ENCODE results near the gene SLC6A11. TPM values are rescaled to one million over a fixed set of nuclear protein-coding genes. Genes with fewer than 3 reads are reported as not detected.

The SLC6A11 gene
- polyA plus RNA-seq, 4 donors = 0.04 TPM; not detected in 3

- no peak for FAIRE-seq
- H3K27ac ChIP-seq (ENCODE audit: low read depth in 1 of 3, low read length in 2 of 3) = no peak overlapping the region
- H3K4me3 ChIP-seq (ENCODE audit: low read depth in 1 of 3, low read length in 3 of 3) = no peak overlapping the region
- no peaks in the 10 kb centered on the region for H3K9me3 ChIP-seq (ENCODE audit: control insufficient read depth in 2 of 2, insufficient read depth in 1 of 2, low read depth in 1 of 2, low read length in 1 of 2)
- H3K27me3 ChIP-seq (ENCODE audit: control insufficient read depth in 3 of 3, insufficient read depth in 3 of 3, low read length in 3 of 3) = no peaks in the 10 kb centered on the region
- no peak for DNase-seq
- H3K4me1 ChIP-seq (ENCODE audit: control insufficient read depth in 3 of 3, insufficient read depth in 2 of 3, low read depth in 1 of 3, low read length in 2 of 3) = no peaks in the 10 kb centered on the region
- no peaks in the 10 kb centered on the region for H3K36me3 ChIP-seq (ENCODE audit: control insufficient read depth in 3 of 3, insufficient read depth in 2 of 3, low read depth in 1 of 3, low read length in 3 of 3)
- WGBS, 3 donors = 66 to 71% (median 68%) methylated on average over 4 of the region's 4 CpGs
Observed at GRCh38 chr3:10806006-10806405, 10.0 kb upstream of the SLC6A11 start.

GRCh38 chr3:10808130-10808735 is 7.8 kb upstream of the SLC6A11 start:
- H3K4me3 ChIP-seq (ENCODE audit: low read depth in 1 of 3, low read length in 3 of 3) = no peak overlapping the region
- H3K27ac ChIP-seq (ENCODE audit: low read depth in 1 of 3, low read length in 2 of 3) = no peak overlapping the region
- WGBS, 3 donors = 52 to 71% (median 64%) methylated on average over 1 of the region's 1 CpG
- no peaks in the 10 kb centered on the region for H3K27me3 ChIP-seq (ENCODE audit: control insufficient read depth in 3 of 3, insufficient read depth in 3 of 3, low read length in 3 of 3)
- DNase-seq = no peak
- H3K4me1 ChIP-seq (ENCODE audit: control insufficient read depth in 3 of 3, insufficient read depth in 2 of 3, low read depth in 1 of 3, low read length in 2 of 3) = no peaks in the 10 kb centered on the region
- H3K36me3 ChIP-seq (ENCODE audit: control insufficient read depth in 3 of 3, insufficient read depth in 2 of 3, low read depth in 1 of 3, low read length in 3 of 3) = no peaks in the 10 kb centered on the region
- FAIRE-seq = no peak
- H3K9me3 ChIP-seq (ENCODE audit: control insufficient read depth in 2 of 2, insufficient read depth in 1 of 2, low read depth in 1 of 2, low read length in 1 of 2) = no peaks in the 10 kb centered on the region

DNA sequence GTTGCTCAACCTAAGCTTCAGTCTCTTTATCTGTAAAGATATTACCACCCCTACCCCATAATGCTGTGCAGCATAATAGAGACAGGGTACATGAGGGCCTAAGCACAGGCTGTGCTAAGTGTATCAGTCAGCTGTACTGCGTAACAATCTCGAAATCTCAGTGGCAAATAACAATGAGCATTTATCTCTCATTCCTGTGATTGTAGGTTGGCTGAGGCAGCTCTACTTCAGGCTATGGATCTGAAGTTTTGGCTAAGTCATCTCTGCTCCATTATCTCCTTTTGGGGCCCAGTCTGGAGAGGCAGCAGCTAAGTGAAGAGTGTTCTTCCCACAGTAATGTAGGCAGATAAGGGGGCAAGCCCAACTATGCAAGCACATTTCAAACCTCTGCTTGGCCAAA is 7.1 kb upstream of the SLC6A11 start:
- Histone ChIP-seq H3K27me3 (ENCODE audit: control insufficient read depth in 3 of 3, insufficient read depth in 3 of 3, low read length in 3 of 3) (no peaks in the 10 kb centered on the region), H3K4me3 (ENCODE audit: low read depth in 1 of 3, low read length in 3 of 3) (no peak overlapping the region), H3K4me1 (ENCODE audit: control insufficient read depth in 3 of 3, insufficient read depth in 2 of 3, low read depth in 1 of 3, low read length in 2 of 3) (no peaks in the 10 kb centered on the region), H3K27ac (ENCODE audit: low read depth in 1 of 3, low read length in 2 of 3) (no peak overlapping the region), H3K9me3 (ENCODE audit: control insufficient read depth in 2 of 2, insufficient read depth in 1 of 2, low read depth in 1 of 2, low read length in 1 of 2) (no peaks in the 10 kb centered on the region), H3K36me3 (ENCODE audit: control insufficient read depth in 3 of 3, insufficient read depth in 2 of 3, low read depth in 1 of 3, low read length in 3 of 3) (no peaks in the 10 kb centered on the region)
- DNase-seq = no peak
- FAIRE-seq = no peak
- 83 to 92% (median 89%) methylated on average over 2 of the region's 2 CpGs for WGBS, 3 donors

DNA sequence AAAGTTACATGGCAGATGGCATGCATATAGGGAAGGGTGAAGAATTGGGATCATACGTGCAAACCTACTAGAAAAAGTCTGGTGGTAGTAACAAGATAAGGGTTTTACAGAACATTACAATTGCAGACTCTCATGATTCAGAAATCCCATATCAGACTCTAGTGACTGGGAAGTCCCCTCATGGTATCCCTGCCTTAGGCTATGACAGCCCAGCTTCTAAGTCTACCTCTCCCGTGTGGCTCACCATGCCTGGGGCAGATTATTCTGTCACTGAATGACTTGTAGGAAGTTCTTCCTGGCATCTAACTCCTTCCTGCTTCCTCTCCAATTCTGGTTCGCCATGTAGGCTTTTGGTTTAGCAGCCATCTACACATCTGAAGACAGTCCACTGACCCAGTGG is 5.7 kb upstream of the SLC6A11 start:
- no peak overlapping the region for H3K4me3 ChIP-seq (ENCODE audit: low read depth in 1 of 3, low read length in 3 of 3)
- H3K9me3 ChIP-seq (ENCODE audit: control insufficient read depth in 2 of 2, insufficient read depth in 1 of 2, low read depth in 1 of 2, low read length in 1 of 2) = no peaks in the 10 kb centered on the region
- H3K27ac ChIP-seq (ENCODE audit: low read depth in 1 of 3, low read length in 2 of 3) = no peak overlapping the region
- DNase-seq (no peak), FAIRE-seq (no peak)
- no peaks in the 10 kb centered on the region for H3K36me3 ChIP-seq (ENCODE audit: control insufficient read depth in 3 of 3, insufficient read depth in 2 of 3, low read depth in 1 of 3, low read length in 3 of 3)
- peaks cover 0 to 12% (median under 1%) of the 10 kb centered on the region in 3 donors for H3K27me3 ChIP-seq (ENCODE audit: control insufficient read depth in 3 of 3, insufficient read depth in 3 of 3, low read length in 3 of 3)
- WGBS, 3 donors = 80 to 81% (median 81%) methylated on average over 3 of the region's 3 CpGs
- no peaks in the 10 kb centered on the region for H3K4me1 ChIP-seq (ENCODE audit: control insufficient read depth in 3 of 3, insufficient read depth in 2 of 3, low read depth in 1 of 3, low read length in 2 of 3)

DNA sequence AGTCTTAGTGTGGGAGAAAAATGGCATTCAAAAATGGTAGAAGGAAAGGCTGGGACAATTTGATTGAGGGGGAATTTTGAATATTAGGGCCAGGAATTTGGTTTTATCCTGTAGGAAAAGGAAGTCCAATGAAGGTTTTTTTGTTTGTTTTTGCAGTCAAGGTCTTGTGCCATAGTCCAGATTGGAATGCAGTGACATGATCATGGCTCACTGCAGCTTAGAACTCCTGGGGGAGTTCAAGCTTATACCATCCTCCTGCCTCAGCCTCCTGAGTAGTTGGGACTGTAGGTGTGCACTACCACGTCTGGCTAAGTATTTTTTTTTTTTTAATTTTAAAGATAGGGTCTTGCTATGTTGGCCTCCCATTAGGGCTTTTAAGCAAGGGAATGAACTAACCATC is 2.6 kb upstream of the SLC6A11 start:
- Histone ChIP-seq H3K4me1 (ENCODE audit: control insufficient read depth in 3 of 3, insufficient read depth in 2 of 3, low read depth in 1 of 3, low read length in 2 of 3) (no peaks in the 10 kb centered on the region), H3K27me3 (ENCODE audit: control insufficient read depth in 3 of 3, insufficient read depth in 3 of 3, low read length in 3 of 3) (peaks cover 0 to 27% (median 8%) of the 10 kb centered on the region in 3 donors), H3K9me3 (ENCODE audit: control insufficient read depth in 2 of 2, insufficient read depth in 1 of 2, low read depth in 1 of 2, low read length in 1 of 2) (no peaks in the 10 kb centered on the region), H3K36me3 (ENCODE audit: control insufficient read depth in 3 of 3, insufficient read depth in 2 of 3, low read depth in 1 of 3, low read length in 3 of 3) (no peaks in the 10 kb centered on the region), H3K4me3 (ENCODE audit: low read depth in 1 of 3, low read length in 3 of 3) (no peak overlapping the region), H3K27ac (ENCODE audit: low read depth in 1 of 3, low read length in 2 of 3) (no peak overlapping the region)
- 53 to 65% (median 59%) methylated on average over 1 of the region's 1 CpG for WGBS, 3 donors
- FAIRE-seq = no peak
- no peak for DNase-seq

DNA sequence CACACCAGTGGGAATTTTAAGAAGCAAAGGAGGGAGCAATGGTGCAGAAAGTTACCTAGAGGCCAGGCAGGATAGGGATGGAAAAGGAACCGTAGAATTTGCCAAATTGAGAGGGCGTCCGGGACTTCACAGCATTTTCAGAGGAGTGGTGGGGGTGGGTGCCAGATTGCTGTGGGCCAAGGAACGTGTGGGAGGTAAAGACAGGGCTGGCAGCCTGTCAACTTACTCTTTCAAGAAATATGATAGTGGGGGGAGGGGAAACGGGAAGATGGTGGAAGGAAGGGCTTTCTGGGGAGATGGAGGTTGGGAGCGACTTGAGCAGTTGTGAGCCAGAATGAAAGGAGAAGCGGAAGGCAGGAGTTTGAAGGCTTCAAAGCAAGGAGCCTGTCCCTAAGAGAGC is 1.4 kb upstream of the SLC6A11 start:
- no peaks in the 10 kb centered on the region for H3K9me3 ChIP-seq (ENCODE audit: control insufficient read depth in 2 of 2, insufficient read depth in 1 of 2, low read depth in 1 of 2, low read length in 1 of 2)
- no peak overlapping the region for H3K27ac ChIP-seq (ENCODE audit: low read depth in 1 of 3, low read length in 2 of 3)
- FAIRE-seq (no peak), DNase-seq (no peak)
- H3K36me3 ChIP-seq (ENCODE audit: control insufficient read depth in 3 of 3, insufficient read depth in 2 of 3, low read depth in 1 of 3, low read length in 3 of 3) = no peaks in the 10 kb centered on the region
- no peak overlapping the region for H3K4me3 ChIP-seq (ENCODE audit: low read depth in 1 of 3, low read length in 3 of 3)
- H3K27me3 ChIP-seq (ENCODE audit: control insufficient read depth in 3 of 3, insufficient read depth in 3 of 3, low read length in 3 of 3) = peaks cover 0 to 27% (median 8%) of the 10 kb centered on the region in 3 donors
- H3K4me1 ChIP-seq (ENCODE audit: control insufficient read depth in 3 of 3, insufficient read depth in 2 of 3, low read depth in 1 of 3, low read length in 2 of 3) = no peaks in the 10 kb centered on the region
- WGBS, 3 donors = 72 to 77% (median 77%) methylated on average over 7 of the region's 7 CpGs

GRCh38 chr3:10815487-10815886 is 541 bp upstream of the SLC6A11 start:
- H3K27me3 ChIP-seq (ENCODE audit: control insufficient read depth in 3 of 3, insufficient read depth in 3 of 3, low read length in 3 of 3) = peaks cover 0 to 27% (median 8%) of the 10 kb centered on the region in 3 donors
- DNase-seq = no peak

GRCh38 chr3:10816863-10817253 is 830 bp downstream of the SLC6A11 start:
- no peaks in the 10 kb centered on the region for H3K4me1 ChIP-seq (ENCODE audit: control insufficient read depth in 3 of 3, insufficient read depth in 2 of 3, low read depth in 1 of 3, low read length in 2 of 3)
- H3K9me3 ChIP-seq (ENCODE audit: control insufficient read depth in 2 of 2, insufficient read depth in 1 of 2, low read depth in 1 of 2, low read length in 1 of 2) = no peaks in the 10 kb centered on the region
- H3K36me3 ChIP-seq (ENCODE audit: control insufficient read depth in 3 of 3, insufficient read depth in 2 of 3, low read depth in 1 of 3, low read length in 3 of 3) = no peaks in the 10 kb centered on the region
- WGBS, 3 donors = 75 to 79% (median 76%) methylated on average over 10 of the region's 10 CpGs
- FAIRE-seq = no peak
- DNase-seq = no peak
- H3K27ac ChIP-seq (ENCODE audit: low read depth in 1 of 3, low read length in 2 of 3) = no peak overlapping the region
- H3K4me3 ChIP-seq (ENCODE audit: low read depth in 1 of 3, low read length in 3 of 3) = no peak overlapping the region
- H3K27me3 ChIP-seq (ENCODE audit: control insufficient read depth in 3 of 3, insufficient read depth in 3 of 3, low read length in 3 of 3) = peaks cover 0 to 27% (median 8%) of the 10 kb centered on the region in 3 donors

More at GRCh38 chr3:10815487-10815886, 541 bp upstream of the SLC6A11 start:
- H3K27ac ChIP-seq (ENCODE audit: low read depth in 1 of 3, low read length in 2 of 3) = no peak overlapping the region
- H3K9me3 ChIP-seq (ENCODE audit: control insufficient read depth in 2 of 2, insufficient read depth in 1 of 2, low read depth in 1 of 2, low read length in 1 of 2) = no peaks in the 10 kb centered on the region
- H3K4me3 ChIP-seq (ENCODE audit: low read depth in 1 of 3, low read length in 3 of 3) = no peak overlapping the region
- no peaks in the 10 kb centered on the region for H3K36me3 ChIP-seq (ENCODE audit: control insufficient read depth in 3 of 3, insufficient read depth in 2 of 3, low read depth in 1 of 3, low read length in 3 of 3)
- H3K4me1 ChIP-seq (ENCODE audit: control insufficient read depth in 3 of 3, insufficient read depth in 2 of 3, low read depth in 1 of 3, low read length in 2 of 3) = no peaks in the 10 kb centered on the region
- 74 to 80% (median 74%) methylated on average over 10 of the region's 10 CpGs for WGBS, 3 donors
- no peak for FAIRE-seq

- Histone ChIP-seq H3K27me3 (ENCODE audit: control insufficient read depth in 3 of 3, insufficient read depth in 3 of 3, low read length in 3 of 3) (peaks cover 0 to 27% (median 8%) of the 10 kb centered on the region in 3 donors), H3K9me3 (ENCODE audit: control insufficient read depth in 2 of 2, insufficient read depth in 1 of 2, low read depth in 1 of 2, low read length in 1 of 2) (no peaks in the 10 kb centered on the region), H3K4me1 (ENCODE audit: control insufficient read depth in 3 of 3, insufficient read depth in 2 of 3, low read depth in 1 of 3, low read length in 2 of 3) (no peaks in the 10 kb centered on the region), H3K36me3 (ENCODE audit: control insufficient read depth in 3 of 3, insufficient read depth in 2 of 3, low read depth in 1 of 3, low read length in 3 of 3) (no peaks in the 10 kb centered on the region), H3K4me3 (ENCODE audit: low read depth in 1 of 3, low read length in 3 of 3) (no peak overlapping the region), H3K27ac (ENCODE audit: low read depth in 1 of 3, low read length in 2 of 3) (no peak overlapping the region)
- DNase-seq (no peak), FAIRE-seq (no peak)
- 63 to 64% (median 63%) methylated on average over 11 of the region's 11 CpGs for WGBS, 3 donors
Observed at GRCh38 chr3:10817506-10817905, 1.5 kb downstream of the SLC6A11 start.

All from small intestine (tissue), 7 donors.